ENCODE measurements around the gene PALM2AKAP2.

PALM2AKAP2 gene

DNA sequence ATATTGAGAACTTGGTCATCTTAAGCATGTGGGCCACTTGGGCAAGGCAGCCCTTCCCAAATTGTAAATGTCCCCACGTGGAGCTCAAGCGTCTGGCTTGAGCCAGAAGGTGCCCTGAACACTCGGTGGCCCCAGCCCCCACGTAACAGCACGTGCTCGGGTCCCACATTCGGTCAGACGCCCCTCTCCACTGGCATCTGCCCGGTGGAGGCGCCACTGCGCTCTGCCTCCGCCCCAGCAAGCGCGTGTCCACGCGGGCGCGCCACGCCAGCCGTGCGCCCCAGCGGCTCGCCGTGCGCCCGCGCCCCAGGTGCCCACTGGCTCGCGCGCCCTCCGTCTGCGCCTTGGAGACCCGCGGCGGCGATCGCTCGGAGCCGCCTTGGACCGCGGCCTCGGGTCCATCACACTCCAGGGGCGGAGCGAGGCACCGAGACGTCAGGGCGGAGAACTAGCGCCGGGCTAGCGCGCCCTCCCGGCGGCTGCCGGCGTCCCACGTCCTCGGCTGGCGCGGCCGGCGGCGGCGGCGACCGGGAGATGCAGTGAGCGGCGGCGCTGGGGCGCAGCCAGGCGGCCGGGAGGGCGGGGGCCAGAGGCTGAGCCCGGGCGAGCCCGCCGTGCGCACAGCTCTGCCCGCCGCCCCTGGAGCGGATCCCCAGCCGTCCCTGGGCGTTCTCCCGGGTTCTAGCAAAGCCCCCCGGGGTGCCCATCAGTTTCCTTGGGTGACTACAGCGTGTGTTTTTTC, at the start of gene PALM2AKAP2:
PALM2AKAP2 (plus strand) TSS at position 488 of the 742 bp plus-strand sequence. CDS start 291 bp downstream, outside the sequence.
- DNase-seq (ENCODE audit: low read depth), result peak; percentile 75
- peak within 1 kb of the TSS; percentile 64 for H3K4me3 ChIP-seq (ENCODE audit: low read length)
- TF ChIP-seq, protein P1, sequence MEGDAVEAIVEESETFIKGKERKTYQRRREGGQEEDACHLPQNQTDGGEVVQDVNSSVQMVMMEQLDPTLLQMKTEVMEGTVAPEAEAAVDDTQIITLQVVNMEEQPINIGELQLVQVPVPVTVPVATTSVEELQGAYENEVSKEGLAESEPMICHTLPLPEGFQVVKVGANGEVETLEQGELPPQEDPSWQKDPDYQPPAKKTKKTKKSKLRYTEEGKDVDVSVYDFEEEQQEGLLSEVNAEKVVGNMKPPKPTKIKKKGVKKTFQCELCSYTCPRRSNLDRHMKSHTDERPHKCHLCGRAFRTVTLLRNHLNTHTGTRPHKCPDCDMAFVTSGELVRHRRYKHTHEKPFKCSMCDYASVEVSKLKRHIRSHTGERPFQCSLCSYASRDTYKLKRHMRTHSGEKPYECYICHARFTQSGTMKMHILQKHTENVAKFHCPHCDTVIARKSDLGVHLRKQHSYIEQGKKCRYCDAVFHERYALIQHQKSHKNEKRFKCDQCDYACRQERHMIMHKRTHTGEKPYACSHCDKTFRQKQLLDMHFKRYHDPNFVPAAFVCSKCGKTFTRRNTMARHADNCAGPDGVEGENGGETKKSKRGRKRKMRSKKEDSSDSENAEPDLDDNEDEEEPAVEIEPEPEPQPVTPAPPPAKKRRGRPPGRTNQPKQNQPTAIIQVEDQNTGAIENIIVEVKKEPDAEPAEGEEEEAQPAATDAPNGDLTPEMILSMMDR (IDR thresholded peaks at IDR 0.05; ENCODE audit: insufficient read depth, low read depth, low read length, missing control alignments), result peak; percentile 26

DNA sequence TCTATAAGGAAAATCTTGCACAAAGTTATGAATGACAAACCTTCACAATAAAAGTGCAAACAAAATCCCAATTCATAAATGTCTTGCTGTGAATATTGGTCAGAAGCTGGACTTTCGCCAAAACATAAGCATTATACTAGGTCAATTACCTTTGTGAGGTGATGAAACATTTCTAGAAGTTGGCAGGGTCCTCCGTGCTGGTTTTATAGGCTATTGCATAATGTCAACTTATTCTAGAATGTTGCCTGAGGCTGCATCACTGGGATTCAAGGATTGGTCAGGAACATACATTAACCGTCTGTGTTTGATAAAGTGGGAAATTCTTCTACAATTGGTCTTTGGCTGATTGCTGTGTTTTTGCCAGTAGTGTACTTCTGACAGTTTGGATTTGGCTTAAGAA, 49.8 kb upstream of the PALM2AKAP2 start:
- TF ChIP-seq, protein P1 (IDR thresholded peaks at IDR 0.05; ENCODE audit: insufficient read depth, low read depth, low read length, missing control alignments), result no peak
- no peak overlapping the region for H3K4me3 ChIP-seq (ENCODE audit: low read length)
- peak; percentile 75 for DNase-seq (ENCODE audit: low read depth)

DNA sequence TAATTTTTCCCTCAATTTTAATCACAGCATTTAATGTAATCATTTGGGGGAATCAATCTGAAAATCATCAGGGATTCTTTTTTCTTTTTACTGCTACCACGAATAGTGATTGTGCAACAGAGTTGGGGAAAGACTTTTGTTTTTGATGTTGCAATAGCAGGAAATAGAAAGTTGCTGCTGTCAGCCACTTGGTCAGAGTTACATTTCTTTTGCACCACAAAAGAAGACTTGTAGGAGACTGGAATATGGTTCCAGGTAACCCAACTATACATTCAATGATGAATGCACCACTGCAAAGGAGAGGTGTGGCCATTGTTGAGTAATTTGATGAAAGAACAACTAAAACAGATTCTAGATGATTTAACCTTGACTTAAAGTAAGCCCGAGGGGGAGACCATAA, 46.3 kb upstream of the PALM2AKAP2 start:
- TF ChIP-seq, protein P1 (IDR thresholded peaks at IDR 0.05; ENCODE audit: insufficient read depth, low read depth, low read length, missing control alignments), result no peak
- H3K4me3 ChIP-seq (ENCODE audit: low read length), result no peak overlapping the region
- DNase-seq (ENCODE audit: low read depth), result peak; percentile 84

DNA sequence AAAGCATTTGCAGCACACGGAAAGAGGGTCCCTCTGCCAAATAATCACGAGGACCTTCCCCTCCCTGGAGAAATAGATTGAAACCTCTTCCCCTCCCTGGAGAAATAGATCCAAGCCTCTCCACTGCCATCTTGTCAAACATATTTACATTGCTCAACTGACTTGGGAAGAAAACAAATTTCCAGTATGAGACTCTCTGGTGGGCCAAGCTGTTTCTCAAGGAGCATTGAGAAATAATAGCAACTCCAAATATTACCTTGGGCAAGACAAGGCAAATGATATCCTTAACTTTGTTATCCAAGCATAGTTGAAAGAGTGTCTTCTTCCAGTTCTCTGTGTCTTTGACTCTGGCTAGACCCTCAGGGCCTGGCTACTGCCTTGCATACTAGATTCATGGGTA, 45.2 kb upstream of the PALM2AKAP2 start:
- TF ChIP-seq, protein P1 (IDR thresholded peaks at IDR 0.05; ENCODE audit: insufficient read depth, low read depth, low read length, missing control alignments), result no peak
- no peak for DNase-seq (ENCODE audit: low read depth)
- no peak overlapping the region for H3K4me3 ChIP-seq (ENCODE audit: low read length)

DNA sequence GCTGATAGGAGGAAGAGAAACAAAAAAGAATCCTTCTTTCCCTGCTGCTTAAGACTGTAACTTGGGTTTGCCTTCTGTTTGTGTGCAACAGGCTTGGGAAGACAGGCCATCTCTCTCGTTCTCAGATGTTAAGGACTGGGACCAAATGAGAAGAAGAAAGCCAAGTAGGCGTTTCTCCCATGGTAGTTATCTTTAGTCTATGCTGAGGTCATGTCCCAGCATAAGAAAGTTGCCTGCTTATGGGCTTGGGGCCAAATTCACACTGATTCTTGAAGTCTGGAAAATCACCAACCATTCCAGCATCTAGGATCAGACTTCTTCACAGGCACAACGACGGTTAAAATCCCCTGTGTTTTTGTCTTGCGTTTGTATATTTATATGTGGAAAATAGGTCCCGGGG, 44.2 kb upstream of the PALM2AKAP2 start:
- DNase-seq (ENCODE audit: low read depth), result no peak
- H3K4me3 ChIP-seq (ENCODE audit: low read length), result no peak overlapping the region
- TF ChIP-seq, protein P1 (IDR thresholded peaks at IDR 0.05; ENCODE audit: insufficient read depth, low read depth, low read length, missing control alignments), result no peak

DNA sequence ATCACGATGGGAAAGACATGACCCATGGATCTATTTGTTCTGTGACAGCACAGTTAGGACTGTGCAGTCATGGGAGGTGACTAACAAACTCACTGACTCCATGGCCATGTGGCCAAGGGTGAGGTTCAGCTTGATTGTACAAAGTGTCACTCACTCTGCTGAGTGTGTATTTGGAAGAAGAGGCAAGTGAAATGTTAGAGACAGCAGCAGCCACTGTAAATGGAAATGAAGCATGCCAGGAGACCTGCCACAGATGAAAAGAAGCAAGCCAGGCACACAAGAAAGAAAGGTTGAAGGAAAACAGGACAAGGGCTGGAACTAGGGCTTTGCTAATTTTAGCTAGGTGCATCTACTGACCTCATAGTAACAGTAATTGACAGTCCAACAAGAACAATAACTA, 42.7 kb upstream of the PALM2AKAP2 start:
- TF ChIP-seq, protein P1 (IDR thresholded peaks at IDR 0.05; ENCODE audit: insufficient read depth, low read depth, low read length, missing control alignments), result no peak
- no peak overlapping the region for H3K4me3 ChIP-seq (ENCODE audit: low read length)
- no peak for DNase-seq (ENCODE audit: low read depth)

DNA sequence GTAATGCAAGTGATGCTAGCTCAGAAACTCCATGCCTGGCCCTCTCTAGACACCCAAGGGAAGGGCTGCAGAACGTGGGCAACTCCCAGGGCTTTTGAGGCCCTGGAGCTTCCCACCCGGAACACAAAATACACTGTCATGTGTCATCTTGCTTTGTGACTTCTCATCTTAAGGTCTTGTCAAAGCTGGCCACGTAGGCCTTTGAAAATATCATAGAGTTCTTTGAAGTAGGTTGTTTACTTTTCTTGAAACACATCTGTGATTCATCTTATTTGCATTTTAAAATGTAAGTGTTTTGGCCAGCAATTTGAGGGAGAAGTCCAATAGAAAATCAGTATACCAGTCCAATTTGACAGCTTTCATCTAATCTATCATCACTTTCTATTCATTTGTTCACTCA, 40.2 kb upstream of the PALM2AKAP2 start:
- peak; percentile 29 for DNase-seq (ENCODE audit: low read depth)
- TF ChIP-seq, protein P1 (IDR thresholded peaks at IDR 0.05; ENCODE audit: insufficient read depth, low read depth, low read length, missing control alignments), result no peak
- H3K4me3 ChIP-seq (ENCODE audit: low read length), result no peak overlapping the region

All from epithelial cell of esophagus (primary cell).